Stomach (tissue), 4 donors: ENCODE results near the gene GCK.

ENCODE experiments used
- CTCF ChIP-seq, 7 experiments: fragments of 450-650 bp in 4 of 7; fragments of 200-600 bp in 3 of 7; sonication (generic) in 3 of 7; IDR thresholded peaks; one replicate each; pipeline ENCODE4 v1.5.1; 2016 to 2019; ENCODE audit warnings: antibody characterized with exemption in 7 of 7, control low read depth in 2 of 7, mild to moderate bottlenecking in 1 of 7
- EP300 ChIP-seq: sonication (generic); formaldehyde crosslinking; IDR thresholded peaks from one replicate; pipeline ENCODE4 v1.6.1; 2017; ENCODE audit warnings: antibody characterized with exemption
- POLR2A ChIP-seq, 4 donors: fragments of 450-650 bp; IDR thresholded peaks; one replicate each; pipeline ENCODE4 v1.6.1; 2016; ENCODE audit warnings: antibody characterized with exemption in 4 of 4, control low read depth in 2 of 4, mild to moderate bottlenecking in 1 of 4, moderate library complexity in 1 of 4
- POLR2AphosphoS5 ChIP-seq, 3 donors: sonication (generic); formaldehyde crosslinking; IDR thresholded peaks; one replicate each; pipeline ENCODE4 v1.6.1; 2016; ENCODE audit warnings: antibody characterized with exemption in 3 of 3

DNA sequence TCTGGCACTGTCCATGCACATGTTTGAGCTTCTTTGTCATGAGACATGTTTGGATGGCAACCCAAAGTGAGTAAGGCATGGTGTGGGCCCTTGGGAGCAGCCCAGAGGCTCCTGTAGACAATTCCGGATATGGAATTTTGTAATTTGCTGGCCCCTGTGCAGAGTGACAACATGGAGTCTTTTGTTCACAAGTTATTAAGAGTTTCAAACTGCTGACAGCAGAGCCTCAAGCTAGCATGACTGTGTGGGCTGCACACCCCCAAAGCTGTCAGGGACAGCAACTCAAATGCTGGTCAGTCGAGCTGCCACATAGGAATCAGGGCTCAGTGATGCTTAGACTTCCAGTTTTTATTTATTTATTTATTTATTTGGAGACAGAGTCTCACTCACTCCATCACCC, 41.1 kb downstream of the GCK start:
- no peak for TF ChIP-seq POLR2A (IDR thresholded peaks at IDR 0.05)
- TF ChIP-seq CTCF (IDR thresholded peaks at IDR 0.05) = no peak
- no peak for TF ChIP-seq POLR2AphosphoS5 (IDR thresholded peaks at IDR 0.05)
- no peak for TF ChIP-seq EP300
